Bone marrow (tissue), 2 donors: ENCODE measurements around the gene MYPOP.
"Not testable (repeated sequence)": the region's sequence is repeated elsewhere in the genome, so short reads cannot be mapped to it uniquely, and the experiment has no call there.

Source experiments
- DNase-seq, 2 donors: peaks; one replicate each; lab custom pipeline; 2025; lab: John Stamatoyannopoulos, UW

The MYPOP gene

DNA sequence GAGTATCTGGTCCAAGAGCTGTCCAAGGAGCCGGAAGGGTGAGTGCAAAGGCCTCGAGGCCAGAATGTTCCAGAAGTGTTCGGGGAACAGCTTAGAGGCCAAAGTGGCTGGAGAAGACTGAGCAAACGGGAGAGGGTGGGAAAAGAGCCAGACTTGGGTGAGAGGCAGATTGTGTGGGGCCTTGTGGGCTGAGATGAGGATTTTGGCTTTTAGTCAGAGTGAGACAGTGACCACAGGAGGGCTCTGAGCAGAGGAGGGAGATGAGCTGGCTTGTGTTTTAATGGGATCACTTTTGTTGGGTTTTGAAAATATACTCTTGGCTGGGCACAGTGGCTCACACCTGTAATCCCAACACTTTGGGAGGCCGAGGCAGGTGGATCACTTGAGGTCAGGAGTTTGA, 6.5 kb upstream of the MYPOP start:
- DNase-seq: no peak

DNA sequence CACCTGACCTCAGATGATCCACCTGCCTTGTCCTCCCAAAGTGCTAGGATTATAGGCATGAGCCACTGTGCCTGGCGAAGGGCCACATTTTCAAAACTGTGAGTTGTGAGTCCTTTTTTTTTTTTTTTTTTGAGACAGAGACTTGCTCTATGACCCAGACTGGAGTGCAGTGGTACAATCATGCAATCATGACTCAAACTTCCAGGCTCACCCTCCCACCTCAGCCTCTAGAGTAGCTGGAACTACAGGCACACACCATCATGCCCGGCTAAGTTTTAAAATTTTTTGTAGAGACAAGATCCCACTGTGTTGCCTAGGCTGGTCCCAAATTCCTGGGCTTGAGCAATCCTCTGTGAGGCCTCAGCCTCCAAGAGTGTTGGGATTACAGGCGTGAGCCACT, 3.8 kb upstream of the MYPOP start:
- DNase-seq: no peak

DNA sequence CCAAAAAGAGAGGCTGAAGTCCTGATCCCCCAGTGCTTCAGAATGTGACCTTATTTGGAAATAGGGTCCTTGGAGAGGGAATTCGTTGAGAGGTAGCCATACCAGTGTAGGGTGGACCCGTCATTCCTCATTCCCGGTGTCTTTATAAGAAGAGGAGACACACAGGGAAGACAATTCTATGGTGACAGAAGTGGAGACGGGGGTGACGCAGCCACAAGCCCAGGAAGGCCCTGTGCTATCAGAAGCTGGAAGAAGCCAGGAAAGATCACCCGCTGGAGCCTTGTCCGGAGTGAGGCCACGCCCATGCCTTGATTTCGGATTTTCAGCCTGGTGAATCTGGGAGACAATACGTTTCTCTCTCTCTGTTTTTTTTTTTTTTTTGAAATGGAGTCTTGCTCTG, 2.6 kb upstream of the MYPOP start:
- no peak for DNase-seq

DNA sequence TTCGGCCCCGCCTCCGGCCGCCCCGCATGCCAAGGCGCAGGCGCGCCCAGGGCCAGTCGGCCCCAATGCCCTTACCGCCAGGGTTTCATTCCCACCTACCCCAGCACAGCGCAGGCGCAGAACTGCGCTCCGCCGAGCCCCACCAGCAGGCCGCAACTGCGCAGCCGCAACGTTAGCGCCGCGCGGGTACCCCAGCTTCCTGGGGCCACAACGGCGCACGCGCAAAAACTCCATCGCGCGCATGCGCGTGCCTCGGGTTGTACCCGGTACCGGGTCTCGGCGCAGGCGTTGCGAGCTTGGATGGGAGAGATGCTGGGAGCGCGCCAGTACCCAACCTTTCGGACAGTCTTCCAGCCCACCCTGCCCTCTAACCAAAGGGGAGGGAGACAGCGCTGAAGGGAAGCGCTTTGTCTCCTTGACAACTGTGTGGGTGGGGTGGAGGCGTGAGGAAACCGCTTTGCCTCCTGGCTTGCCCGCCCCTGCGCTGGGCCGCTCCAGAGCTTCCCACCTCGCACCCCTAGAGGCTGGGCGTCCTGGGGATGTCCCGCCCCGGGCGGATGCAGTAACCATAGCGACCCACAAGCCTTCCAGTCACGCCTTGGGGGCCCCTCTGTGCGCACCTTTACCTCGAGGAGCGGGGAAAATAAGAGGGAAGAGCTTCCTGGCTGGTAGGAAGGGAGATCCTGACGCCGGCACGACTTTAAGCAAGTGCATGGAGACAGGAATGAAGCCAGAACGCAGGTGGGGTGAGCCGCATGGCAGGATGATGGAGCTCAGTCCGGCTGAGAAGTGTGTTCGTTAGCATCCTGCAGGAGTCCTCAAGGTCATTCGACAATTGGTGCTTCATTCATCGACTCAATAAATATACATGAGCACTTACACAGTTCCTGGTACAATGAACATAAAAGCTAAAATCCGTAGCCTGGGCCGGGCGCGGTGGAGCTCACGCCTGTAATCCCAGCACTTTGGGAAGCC, 525 bp upstream of the MYPOP start:
- DNase-seq: peak; percentile 93 to 97

DNA sequence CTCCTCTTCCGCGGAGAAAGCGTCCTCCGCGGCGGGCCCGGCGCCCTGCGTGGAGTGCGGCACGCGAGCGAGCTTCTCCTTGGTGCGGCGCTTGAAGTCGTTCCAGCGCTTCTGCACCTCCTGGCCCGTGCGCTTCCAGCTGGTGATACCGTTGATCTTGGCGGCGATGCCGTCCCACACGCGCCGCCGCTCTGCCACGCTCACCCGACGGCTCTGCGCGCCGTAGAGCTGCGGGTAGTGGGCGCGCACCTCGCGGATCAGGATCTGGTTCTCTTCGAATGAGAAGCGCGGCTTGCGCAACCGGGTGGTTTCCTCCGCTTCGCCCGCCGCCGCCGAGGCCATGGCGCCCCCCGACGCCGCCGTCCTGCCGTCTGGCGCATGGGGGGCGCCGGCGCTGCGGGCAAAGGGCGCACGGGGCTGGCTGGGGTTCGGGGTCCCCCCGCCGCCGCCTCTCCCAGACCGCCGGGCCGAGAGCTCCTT, 941 bp downstream of the MYPOP start:
- peak; percentile 12 to 26 for DNase-seq

DNA sequence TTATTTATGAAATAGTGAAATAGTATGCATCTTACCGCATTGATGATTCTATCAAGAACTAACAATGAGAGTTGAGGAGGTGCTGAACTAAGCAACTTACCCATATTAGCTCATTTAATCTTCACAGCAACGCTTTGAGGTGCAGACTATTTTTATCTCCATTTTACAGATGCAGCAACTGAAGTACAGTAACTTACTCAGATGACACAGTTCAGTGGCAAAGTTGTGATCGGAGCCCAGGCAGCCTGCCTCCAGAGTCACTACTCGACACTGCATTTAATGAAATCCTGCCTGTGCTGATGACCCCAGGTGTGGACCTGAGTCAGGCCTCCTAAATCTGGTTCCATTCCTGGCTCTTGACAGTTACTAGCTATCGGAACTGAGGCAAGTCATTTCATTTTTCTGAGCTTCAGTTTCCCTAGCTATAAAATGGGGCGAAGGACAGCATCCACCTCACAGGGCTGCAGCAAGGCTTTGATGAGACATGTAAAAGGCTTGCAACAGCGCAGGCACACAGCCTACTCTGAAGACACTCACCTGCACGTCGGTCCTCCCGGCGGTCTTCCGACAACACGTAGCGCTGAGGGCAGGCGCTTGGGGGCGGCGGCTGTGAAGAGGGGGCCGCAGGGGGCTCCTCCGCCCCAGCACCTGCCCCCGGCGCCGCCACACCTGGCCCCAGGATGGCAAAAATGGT, 1.5 kb downstream of the MYPOP start:
- no peak for DNase-seq

DNA sequence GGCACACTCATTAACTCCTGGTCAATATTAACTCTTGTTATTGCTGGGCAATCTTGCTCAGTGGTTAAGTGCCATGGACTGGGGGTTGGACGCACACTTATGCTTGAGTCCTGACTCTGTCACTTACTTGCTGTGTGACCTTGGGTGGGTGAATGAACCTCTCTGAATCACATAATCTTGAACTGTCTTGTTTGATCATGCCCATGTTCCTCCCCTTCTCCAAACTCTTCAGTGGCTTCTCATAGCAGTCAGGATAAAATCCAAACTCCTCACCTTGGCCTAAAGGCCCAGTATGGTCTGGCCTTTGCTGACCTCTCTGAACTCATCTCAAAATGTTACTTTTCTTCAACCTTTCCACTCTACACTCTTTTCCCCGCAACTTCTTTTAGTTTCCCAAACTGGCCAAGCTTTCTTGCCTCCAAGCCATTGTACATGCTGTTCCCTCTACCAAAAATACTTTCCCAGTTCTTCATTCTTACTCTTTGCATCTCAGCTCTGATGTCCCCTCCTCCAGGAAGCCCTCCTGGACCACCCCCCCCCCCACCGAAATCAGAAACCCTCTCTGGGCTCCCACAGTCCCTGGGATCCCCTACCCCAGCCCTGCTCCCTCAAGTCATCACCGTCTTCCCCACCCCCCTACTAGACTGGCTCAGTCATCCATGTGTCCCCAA, 2.4 kb downstream of the MYPOP start:
- DNase-seq: no peak

DNA sequence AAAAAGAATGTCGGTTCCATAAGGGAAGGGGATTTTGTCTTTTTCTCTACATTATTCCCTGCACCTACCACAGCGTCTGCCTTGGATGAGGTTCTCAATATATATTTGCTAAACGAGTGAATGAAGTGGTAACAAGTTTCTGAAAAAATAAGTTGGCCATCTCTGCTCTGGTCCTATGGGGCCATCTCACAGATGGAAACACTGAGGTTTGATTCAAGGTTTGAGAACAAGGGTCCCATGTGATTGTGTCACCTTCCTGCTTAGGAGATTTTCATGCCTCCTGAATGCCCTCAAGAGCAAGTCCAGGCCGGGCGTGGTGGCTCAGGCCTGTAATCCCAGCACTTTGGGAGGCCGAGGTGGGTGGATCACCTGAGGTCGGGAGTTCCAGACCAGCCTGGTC, 3.2 kb downstream of the MYPOP start:
- DNase-seq: no peak

DNA sequence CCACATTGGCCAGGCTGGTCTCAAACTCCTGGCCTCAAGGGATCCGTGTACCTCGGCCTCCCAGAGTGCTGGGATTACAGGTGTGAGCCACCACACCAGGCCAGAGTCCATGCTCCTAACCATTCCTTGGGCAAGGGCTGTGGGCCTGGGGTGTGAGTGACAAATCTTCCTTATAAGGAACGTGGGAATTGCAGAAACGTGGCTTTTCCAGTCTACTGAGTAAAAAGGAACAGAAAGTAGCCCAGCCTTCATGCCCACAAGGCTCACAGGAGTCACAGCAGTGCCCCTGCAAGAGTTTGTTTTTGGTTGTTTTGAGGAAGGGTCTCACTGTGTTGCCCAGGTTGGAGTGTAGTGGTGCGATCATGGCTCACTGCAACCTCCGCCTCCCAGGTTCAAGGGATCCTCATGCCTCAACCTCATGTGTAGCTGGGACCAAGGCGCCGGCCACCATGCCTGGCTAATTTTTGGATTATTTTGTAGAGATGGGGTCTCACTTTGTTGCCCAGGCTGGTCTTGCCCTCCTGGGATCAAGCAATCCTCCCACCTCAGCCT, 5.1 kb downstream of the MYPOP start:
- DNase-seq: no peak

DNA sequence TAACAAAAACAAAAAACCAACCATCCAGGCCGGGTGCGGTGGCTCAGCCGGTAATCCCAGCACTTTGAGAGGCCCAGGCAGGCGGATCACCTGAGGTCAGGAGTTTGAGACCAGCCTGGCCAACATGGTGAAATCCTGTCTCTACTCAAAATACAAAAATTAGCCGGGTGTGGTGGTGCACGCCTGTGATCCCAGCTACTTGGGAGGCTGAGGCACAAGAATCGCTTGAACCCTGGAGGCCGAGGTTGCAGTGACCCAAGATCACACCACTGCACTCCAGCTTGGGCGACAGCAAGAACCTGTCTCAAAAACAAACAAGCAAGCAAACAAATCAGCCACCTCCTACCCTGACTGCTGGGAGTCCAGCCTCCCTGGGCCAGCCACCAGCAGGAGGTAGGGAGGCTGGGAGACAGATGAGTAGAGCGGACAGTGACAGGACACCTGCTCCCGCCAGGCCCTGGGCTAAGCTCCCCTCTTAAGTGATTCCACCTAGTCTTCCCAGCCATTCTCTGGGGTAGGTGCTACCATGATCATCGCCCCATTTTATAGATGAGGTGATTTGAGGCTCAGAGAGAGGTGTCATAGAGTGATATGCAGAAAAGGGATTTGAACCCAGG, 6.3 kb downstream of the MYPOP start:
- not testable (repeated sequence) for DNase-seq

DNA sequence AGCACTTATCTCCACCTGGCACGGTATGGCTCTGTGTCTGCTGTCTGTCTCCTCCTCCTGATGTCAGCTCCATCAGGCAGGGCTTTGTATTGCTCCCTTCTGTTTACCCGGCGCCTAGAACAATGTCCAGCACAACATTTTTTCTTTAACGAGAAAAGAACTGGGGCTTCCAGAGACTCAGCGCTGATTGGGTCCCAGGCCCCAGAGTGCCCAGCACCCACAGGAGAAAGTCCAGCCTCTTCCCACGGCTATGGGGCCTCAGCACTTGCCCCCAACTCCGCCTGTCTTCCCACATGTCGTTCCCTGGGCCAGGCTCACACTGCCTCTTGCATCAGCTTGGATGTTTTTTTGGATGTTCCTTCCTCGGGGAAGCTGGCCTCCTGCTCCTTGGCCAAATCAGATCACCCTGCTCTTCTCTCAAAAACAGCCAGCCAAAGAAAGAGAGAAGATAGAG, 6.9 kb downstream of the MYPOP start:
- DNase-seq: no peak

DNA sequence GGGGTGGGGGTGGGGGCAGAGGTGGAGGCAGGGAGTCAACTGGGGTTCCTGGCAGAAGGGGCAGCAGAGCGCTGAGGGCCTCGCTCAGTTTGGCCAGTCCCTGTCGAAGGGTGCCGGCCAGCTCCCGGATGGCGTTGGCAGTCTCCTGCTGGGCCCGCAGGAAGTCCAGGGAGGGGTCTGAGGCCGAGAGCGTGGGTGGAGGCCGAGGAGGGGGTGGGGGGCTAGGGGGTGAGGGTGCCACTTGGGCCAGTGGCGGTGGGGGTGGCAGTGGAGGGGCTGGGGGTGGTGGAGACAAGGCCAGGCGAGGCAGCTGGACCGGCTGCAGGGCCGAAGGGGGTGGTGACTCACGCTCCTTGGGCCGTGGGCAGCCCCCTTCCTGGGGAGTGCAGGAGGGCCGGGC, 11.5 kb downstream of the MYPOP start:
- DNase-seq: no peak

DNA sequence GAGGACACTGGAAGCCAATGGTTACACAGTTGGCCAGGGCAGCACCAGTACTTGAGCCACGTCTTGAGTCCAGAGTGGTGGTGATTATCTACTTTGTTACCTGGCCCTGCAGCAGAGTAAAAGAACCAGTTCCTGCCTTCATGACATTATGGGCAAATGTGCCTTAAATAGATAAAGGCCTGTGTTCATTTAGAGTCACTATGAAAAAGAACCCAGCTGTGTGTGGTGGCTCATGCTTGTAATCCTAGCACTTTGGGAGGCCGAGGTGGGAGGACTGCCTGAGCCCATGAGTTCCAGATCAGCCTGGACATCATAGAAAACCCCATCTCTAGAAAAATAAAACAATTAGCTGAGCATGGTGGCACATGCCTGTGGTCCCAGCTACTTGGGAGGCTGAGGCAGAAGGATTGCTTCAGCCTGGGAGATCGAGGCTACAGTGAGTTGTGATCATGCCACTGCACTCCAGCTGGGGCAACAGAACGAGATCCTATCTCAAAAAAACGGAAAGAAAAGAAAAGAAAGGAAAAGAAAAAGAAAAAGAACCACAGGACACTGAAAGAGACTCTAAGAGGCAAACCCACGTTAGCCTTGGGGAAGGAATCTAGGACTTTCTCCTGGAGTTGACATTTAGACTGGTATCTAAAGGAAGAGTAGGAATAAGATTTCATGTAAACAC, 13.1 kb downstream of the MYPOP start:
- no peak for DNase-seq

DNA sequence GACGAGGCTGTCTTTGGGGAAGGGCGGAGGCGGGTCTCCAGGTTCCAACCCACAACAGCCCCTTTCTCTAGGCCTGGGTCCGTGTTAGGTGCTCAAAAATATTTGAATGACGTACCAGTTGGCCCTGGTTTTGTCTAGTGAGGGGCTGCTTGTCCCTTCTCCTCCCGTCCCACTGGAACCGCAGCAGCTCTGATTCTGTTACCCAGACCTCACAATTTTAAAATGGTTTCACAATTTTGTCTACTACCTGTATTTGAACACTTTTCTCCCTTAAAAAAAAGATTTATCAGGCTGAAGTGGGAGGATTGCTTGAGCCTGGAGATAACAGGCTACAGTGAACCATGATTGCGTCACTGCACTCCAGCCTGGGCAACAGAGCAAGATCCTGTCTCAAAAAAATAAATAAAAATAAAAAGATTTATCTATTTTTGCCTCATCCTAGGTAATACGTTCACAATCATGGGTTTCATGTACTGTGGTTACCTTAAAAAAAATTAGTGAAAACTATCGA, 15.2 kb downstream of the MYPOP start:
- DNase-seq: no peak

DNA sequence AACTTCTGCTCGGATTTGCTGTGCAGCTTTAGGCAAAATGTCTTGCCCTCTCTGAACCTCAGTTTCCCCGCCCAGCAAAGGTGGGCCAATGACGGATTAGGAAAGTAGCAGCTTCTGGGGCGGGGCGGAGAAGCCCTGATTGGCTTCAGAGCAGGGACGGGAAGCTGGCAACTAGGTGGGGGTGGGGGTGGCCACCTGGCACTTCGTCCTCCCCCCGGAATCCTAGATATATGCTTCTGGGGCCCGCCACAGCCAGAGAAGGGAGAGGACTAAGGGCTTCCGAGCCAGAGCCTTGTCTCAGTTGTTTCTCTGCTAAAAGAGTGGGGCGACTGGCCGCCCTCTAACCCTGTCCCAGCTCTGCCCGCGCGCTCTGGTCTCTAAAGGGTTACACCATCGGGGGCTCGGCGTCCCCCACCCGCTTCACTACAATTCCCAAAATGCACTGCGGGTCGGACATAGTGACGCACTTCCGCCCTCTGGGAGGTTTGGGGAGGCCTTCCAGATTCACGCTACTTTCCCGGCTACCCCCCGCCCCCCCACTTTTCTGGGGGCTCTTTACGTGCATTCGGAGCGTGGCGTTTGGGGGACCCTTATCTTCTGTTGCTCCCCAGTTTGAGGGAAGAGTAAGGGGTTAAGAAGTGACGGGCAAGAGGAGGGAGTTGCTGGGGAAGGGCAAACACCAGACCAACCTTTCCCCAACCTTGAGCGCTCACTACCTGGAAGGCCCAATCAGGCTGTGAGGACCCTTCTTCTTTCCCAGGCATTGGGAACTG, 15.8 kb downstream of the MYPOP start:
- DNase-seq: peak; percentile 76

DNA sequence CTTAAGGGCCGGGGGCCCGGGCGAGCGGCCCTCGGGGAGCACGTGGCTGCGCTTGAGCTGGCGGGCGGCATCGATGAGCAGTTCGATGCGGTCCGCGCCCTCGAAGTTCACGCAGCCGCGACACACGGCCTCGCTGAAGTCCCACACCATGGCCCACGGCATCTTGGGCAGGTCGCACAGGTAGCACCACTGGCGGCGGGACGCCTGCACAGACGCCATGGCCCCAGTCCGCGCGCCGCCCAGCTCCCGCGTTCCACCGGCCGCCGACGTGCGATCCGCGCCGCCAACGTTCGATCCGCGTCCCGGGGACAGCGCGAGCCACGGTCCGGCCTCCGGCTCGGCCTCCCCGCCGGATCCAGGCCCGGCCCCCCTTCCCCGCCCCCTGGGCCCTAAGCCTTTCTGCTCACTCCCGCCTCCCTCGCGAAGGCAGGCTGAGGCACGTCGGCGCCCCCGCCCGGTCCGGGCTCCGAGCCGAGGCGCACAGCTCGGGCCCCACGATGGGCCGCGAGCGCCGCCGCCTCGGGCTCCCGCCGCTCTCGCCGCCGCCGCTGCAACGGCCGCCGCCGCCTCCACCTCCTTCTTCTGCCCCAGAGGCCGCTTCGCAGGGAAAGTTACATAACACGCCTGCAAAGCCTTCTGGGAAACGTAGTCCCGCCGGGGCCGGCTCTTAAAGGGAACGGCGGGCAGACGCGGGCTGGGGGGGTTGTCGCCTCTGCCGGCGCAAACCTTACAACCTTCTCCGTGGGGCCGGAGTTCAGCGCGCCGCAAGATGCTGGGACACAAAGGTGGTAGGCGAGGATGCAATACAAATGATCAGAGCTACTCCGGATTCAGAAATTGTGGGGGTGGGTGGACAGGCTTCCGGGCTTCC, 16.6 kb downstream of the MYPOP start, which contains the start of gene IRF2BP1:
TSS of gene IRF2BP1 (minus strand) at position 586 of the 871 bp plus-strand sequence. CDS start at position 219, 367 bp downstream.
- peak; percentile 70 to 76 for DNase-seq

DNA sequence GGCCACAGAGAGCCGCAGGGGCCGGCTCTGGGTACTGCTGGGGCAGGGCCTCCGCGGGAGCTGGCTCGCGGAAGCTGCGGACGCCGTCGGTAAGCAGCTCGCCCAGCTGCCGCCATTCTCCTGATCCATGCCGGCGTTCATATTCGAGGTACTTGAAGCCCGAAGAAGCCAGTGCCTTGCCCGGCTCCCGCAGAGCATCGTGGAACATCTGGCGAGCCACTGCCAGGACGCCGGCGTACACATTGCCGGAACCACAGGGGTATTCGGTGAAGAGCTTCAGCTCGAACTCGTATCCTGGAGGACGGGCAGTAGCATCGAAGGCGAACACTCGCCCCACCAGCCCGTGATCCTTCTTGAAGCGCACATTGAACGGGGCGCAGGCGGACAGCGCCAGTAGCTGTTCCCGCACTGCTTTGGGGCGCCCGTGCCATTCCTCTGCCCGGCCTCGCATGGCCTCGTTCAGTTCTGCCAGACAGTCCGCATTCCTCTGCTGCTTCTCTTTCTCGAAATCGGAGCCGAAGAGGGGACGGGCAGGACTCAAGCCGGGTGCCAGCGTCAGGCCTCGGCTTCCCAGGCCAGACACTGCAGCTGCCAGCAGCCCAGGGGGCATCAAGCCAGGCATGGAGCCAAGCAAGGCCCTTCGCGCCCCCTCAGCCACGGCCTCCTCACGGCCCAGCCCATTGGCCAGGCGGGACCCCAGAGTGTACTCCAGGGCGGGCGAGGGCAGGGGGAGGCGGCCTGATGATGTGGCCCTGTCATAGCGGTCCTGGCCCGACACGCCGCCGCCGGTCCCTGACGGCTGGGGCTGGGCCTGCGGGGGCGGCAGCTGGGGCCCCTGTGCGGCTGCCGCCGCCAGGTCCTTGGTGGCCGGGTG, 17.5 kb downstream of the MYPOP start:
- DNase-seq: no peak
